ENCODE data around the gene VPS37C. TPM values are rescaled to one million over a fixed set of nuclear protein-coding genes. Genes with fewer than 3 reads are reported as not detected.
"Not testable (repeated sequence)": the region's sequence is repeated elsewhere in the genome, so short reads cannot be mapped to it uniquely, and the experiment has no call there.

The VPS37C gene
- total RNA-seq, result 15.8 TPM
- long read RNA-seq, transcript VPS37C-201 (5 exons, 2,865 nt), result major isoform, 5 of 15 reads
- long read RNA-seq, partial matches to known transcripts, result 0 of 15 reads
- long read RNA-seq, other reads (novel, unspliced or antisense), result 10 of 15 reads

DNA sequence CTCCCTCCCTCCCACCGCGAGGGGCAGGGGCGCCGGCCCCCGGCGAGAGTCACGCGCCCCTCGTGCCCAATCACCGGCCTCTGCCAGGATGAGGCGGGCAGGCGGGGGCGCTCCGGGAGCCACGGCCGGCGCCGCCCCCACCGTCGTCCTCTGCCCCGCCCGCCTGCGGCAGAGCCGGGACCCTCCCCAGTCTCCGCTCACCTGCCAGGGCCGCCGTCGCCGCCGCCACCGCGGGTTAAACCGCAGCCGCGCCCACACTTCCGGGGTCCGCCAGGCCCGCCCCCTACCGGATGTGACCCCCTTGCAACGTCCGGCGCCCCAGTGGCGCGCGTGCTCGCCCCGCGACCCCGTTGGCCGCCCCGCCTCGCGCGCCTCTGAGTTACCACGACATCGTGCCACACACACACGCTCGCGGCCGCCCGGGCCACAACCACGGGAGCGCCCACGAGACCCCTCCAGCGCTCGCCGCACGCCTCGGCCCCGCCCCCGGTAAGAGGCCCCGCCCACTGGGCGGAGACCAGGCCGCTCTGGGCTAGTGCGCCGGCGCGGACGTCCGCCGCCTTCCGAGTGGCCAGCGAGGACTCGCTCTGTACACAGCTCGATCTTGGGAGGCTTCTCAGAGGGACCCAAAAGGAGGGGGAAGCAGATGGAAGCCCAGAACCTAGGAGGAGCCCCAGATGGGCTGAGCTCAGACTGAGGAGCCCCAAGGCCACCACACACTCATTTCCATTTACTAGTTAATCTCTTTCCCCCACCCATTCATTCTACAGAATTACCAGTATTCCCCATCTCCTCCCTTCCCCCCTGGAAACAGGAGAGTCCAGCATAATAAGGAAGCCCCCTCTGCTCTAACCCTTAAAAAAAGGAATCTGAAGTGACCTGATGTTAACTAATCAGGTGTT is at the start of gene VPS37C:
Gene VPS37C, minus strand, starts transcription at position 237 of the 902 bp plus-strand sequence. CDS start 22,597 bp downstream, outside the sequence.
- ATAC-seq (peak; percentile 97), DNase-seq (peak; percentile 94)
- intact Hi-C loops (cut with micrococcal nuclease), result no loop called here

DNA sequence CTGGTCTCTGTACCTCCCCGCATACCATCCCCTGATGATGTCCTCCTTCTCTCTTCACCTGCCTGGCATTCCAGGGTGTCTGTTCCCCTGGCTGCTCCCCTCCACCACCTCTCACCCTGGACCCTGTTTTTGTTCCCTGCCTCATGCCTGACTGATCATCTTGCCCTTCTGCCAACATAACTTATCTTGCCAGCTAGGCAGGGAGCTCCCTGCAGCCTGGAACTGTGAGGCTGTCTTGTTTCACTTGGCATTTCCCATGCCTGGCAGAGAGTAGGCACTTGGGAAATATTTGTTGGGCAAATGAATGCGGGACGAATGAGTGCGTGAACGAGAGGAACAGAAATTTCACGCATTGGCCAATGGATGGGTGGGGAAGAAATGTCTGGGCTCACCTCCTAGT is 49.4 kb upstream of the VPS37C start:
- peak; percentile 51 for ATAC-seq
- DNase-seq; intact Hi-C loops (cut with micrococcal nuclease): not testable (repeated sequence)

DNA sequence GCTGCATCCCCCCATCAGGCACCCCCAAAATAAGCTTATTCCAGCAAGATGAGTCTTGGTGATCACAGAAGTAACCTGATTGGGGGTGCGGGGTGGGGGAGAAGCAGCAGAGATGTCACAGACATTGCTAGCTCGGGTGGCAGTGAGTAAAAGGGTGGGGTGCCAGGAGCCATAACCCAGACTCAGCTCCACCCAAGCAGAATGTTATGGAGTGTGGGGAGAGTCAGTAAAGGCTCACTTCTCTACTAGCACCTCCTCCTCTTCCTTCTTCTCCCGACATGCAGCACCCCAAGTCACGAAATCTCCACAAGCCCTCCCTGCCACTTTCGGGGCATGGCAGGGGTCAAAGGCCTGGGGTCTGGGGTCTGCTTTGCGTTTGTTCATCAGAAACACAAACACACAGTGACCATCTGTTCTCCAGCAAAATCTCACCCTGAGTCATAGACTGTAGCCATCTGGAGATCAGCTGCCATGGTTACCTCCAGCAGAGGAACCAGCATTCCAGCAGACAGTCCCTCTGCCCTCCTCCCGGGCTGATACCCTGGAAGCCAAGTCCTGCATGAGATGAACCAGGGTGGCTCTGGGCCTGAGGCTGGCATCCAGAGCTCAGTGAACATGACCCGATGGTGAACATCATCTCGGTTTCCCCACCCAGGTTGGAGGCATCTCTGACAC is 46.5 kb upstream of the VPS37C start:
- ATAC-seq; intact Hi-C loops (cut with micrococcal nuclease); DNase-seq: not testable (repeated sequence)

- ATAC-seq; DNase-seq; intact Hi-C loops (cut with micrococcal nuclease): not testable (repeated sequence)
Observed at GRCh38 chr11:61204502-61205059, 43.4 kb upstream of the VPS37C start.

DNA sequence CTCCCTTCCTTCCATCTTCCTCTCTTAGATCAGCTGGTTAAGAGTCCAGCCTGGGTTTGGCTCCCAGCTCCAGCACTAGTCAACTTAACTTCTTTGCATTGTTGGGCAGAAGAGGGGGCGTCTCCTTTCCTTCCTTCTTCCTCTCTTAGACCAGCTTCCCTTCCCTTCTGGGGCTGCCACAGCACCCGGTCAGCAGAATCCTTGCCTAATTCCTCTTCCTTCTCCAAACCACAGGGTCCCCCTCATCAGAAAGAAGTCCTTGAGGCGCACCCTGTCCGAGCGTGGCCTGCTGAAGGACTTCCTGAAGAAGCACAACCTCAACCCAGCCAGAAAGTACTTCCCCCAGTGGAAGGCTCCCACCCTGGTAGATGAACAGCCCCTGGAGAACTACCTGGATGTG is 42.6 kb upstream of the VPS37C start:
- peak; percentile 68 for ATAC-seq
- intact Hi-C loops (cut with micrococcal nuclease); DNase-seq: not testable (repeated sequence)

DNA sequence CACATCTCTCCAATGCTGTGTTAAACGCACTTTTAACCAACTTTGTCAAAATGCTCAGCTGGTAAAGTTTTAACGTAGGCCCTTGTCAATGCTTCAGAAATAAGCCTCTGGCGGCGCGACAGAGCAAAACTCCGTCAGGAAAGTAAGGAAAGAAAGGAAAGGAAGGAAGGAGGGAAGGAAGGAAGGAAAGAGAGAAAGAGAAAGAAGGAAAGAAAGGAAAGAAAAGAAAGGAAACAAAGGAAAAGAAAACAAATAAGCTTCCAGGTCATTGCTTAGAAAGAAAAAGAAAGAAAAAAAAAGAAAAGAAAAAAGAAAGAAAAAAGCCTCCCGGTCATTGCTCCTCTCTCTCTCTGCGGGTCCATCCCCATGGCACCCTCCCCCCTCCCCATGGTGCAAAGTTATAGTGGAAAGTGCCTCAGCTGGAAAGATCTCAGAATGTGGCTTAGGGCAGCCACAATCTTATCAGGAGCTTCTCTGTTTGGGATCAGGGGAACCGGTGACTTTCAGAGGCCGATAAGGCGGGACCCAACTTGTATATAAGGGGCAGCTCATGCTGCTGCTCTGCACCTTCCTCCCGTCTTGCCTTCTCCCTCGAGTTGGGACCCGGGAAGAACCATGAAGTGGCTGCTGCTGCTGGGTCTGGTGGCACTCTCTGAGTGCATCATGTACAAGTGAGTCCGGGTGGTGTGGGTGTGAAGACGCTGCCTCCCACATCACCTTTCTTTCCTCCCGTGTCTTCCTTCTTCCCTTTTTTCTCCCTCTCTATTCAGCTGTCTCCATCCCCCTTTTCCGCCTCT is 41.9 kb upstream of the VPS37C start, which contains the start of gene PGA3:
Gene PGA3, plus strand, starts transcription at position 566 of the 797 bp plus-strand sequence. Its CDS starts 50 bp downstream, at position 616.
- intact Hi-C loops (cut with micrococcal nuclease); DNase-seq; ATAC-seq: not testable (repeated sequence)

GRCh38 chr11:61201476-61201875 is 40.2 kb upstream of the VPS37C start:
- no peak for DNase-seq
- intact Hi-C loops (cut with micrococcal nuclease), result no loop called here
- no peak for ATAC-seq

GRCh38 chr11:61198948-61199523 is 37.8 kb upstream of the VPS37C start:
- DNase-seq (no peak), ATAC-seq (no peak)
- intact Hi-C loops (cut with micrococcal nuclease), result no loop called here

DNA sequence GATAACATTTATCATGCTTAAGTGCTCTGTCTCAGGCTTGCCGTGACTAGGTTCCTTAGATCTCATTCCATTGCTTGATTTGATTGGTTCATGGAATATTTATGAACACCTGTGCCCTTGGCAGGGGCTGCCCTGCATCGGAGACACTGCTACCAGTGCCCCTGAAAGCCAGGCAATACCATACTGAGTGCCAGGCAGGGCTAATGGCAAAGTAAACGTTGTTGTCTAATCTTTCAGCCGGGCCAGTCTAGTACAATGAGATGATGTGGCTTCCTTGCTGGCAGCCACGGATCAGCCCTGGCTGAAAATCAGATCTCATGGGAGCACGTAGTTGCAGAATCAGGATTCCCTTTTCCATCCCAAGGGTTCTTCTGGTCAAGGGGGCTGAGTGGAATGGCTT is 37.1 kb upstream of the VPS37C start:
- DNase-seq (no peak), ATAC-seq (no peak)
- intact Hi-C loops (cut with micrococcal nuclease), result no loop called here

DNA sequence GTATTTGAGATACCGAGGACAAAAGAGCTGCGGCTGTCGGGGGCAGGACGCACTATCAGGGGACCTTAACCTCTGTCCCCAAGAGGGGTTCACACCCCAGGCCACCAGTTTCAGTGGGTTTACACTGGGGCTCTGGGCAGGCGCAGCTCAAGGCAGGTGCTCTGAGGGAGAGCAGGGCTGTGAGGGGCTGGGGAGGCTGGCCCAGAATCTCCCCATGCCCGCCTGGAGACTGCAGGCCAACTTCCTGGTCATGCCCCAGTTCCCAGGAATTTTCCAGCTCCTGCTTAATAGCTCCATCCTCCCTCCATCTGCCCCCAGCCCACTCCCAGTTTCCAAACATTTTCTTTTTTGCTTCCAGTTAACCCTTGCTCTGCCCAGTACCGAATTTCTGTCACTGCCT is 34.5 kb upstream of the VPS37C start:
- no peak for DNase-seq
- intact Hi-C loops (cut with micrococcal nuclease), result no loop called here
- no peak for ATAC-seq

DNA sequence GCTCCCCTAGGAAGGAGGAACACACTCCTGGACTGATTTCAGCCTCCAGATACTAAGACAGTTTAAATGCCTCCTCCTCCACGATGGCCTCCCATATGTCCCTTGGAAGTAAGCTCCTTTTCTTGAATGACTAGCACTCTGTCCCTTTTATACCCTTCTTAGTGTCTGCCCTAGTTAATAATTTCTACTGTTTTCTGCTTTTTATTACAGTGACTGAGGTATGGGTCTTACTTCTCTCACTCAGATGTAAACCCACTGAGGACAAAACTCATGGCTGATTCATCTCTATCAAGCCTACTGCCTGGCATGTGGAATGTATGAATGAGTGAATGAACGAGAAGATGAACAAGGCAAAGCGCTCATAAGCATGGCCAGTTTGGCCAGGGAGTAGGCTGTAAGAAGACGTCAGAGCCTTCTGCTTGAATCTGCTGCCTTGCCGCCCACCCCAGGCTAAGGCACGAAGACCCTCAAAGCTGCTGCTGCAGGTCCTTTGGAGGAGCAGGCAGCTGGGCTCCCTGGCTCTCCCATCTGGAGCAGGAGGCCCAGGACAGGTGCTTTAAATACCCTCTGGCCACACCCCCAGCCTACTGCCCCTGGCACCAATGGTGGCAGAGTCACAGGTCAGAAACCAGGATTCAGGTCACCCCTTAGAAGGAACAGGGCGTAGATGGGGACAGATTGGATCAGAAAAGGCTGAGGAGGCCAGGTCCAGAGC is 33.9 kb upstream of the VPS37C start:
- ATAC-seq (no peak), DNase-seq (no peak)
- intact Hi-C loops (cut with micrococcal nuclease), result no loop called here

DNA sequence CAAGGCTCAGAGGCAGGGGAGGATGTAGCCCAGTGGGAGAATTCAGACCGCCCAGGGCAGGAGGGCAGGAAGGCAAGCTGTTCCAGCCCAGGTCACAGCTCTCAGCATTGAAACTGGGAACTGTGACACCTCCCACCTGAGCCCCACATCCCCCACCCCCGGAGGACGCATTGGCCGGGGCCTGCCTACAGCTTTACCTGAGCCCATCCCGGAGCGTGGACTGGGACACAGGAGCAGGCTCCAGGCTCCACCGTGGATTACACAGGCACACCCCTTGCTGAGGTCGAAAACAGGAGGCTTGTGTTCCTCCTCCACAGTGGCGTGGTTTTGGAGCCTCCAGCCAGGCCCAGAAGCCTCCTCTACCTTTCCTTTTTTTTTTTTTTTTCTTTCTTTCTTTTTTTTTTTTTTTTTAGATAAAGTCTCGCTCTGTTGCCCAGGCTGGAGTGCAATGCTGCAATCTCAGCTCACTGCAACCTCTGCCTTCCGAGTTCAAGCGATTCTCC is 33.0 kb upstream of the VPS37C start:
- intact Hi-C loops (cut with micrococcal nuclease), result no loop called here
- ATAC-seq, result no peak
- no peak for DNase-seq

DNA sequence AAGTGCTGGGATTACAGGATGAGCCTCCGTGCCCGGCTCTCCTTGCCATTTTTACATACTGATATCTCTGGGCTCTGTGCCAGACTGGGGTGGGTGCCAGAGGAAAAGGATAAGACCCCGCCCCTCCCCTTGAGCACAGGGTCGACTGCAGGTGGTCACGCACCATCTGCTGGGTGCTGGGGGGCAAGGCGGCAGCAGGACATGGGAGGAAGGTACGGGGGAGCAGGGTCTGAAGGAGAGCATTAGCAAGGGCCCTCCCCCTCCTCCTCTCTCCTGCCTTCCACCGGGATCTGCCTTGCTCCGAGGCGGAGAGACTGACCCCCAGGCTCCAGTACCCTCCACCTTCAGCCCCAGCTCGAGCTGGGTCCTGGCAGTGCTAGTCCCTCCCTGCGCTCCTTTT is 32.4 kb upstream of the VPS37C start:
- intact Hi-C loops (cut with micrococcal nuclease), result no loop called here
- ATAC-seq, result no peak
- DNase-seq, result no peak

- intact Hi-C loops (cut with micrococcal nuclease), result loop anchor here (5.0 kb wide), 2 partner anchors 358 to 413 kb away; no protein-coding TSS in a partner anchor
- DNase-seq, result no peak
- ATAC-seq, result no peak
Observed at GRCh38 chr11:61189933-61190332, 28.7 kb upstream of the VPS37C start.

- ATAC-seq (peak; percentile 66), DNase-seq (peak; percentile 76)
- intact Hi-C loops (cut with micrococcal nuclease), result loop anchor here (5.0 kb wide), 2 partner anchors 355 to 410 kb away; no protein-coding TSS in a partner anchor
Observed at GRCh38 chr11:61187505-61188130, 26.4 kb upstream of the VPS37C start.

DNA sequence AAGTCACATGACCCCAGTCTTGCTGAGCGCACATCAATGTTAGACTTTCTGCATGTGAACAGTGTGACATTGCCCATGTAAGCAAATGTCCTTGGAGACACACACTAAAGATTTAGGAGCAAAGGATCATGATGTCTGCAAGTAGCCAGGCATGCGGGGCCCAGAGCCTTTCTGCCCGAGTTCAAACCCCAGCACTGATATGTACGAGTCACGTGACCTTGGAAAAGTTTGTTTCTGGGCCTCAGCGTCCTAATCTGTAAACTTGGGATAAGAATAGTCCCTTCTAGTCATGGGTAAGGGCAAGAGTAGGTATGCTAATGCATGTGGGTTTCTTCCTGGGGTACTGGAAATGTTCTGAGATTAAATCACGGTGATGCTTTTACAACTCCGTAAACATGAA is 25.3 kb upstream of the VPS37C start:
- ATAC-seq (no peak), DNase-seq (no peak)
- intact Hi-C loops (cut with micrococcal nuclease), result loop anchor here (5.0 kb wide), 2 partner anchors 354 to 409 kb away; no protein-coding TSS in a partner anchor

DNA sequence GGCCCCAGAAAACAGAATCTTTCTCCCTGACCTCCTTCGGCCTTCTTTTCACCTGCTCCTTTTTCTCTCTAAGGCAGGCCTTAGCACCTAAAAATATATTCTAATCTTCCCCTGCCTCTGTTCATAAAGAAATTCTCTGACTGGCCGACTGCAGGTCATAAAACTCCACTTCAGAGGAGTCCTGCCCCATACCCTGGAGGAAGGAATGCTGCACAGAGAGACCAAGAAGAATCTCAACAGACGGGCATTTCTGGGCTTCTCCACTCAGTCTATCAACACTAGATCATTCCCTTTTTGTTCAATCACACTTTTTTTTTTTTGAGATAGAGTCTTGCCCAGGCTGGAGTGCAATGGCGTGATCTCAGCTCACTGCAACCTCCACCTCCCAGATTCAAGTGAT is 22.4 kb upstream of the VPS37C start:
- intact Hi-C loops (cut with micrococcal nuclease), result no loop called here
- DNase-seq (no peak), ATAC-seq (no peak)
